AG04450 (cell line): Measurements from ENCODE around the gene NSL1. TPM values are rescaled to one million over a fixed set of nuclear protein-coding genes. Genes with fewer than 3 reads are reported as not detected.

Experiments used
- CTCF ChIA-PET: fragments of 300-600, 350-600 bp; formaldehyde crosslinking; extraction: SDS; loops from one replicate; lab custom pipeline; 2022; ENCODE audit warnings: antibody characterized with exemption, inconsistent platforms; lab: Charles Lee
- POLR2A ChIA-PET: fragments of 350-600 bp; formaldehyde crosslinking; extraction: SDS; loops from one replicate; lab custom pipeline; 2021; ENCODE audit warnings: antibody characterized with exemption, inconsistent platforms; lab: Yijun Ruan, JAX
- DNase-seq: peaks from one replicate; pipeline ENCODE4 v3.0.0-alpha.2; 2011; ENCODE audit warnings: low read depth, low spot score
- H3K27ac ChIP-seq: one replicate; pipeline ENCODE4 v1.5.1; 2012; ENCODE audit warnings: low read depth, low read length, control low read depth
- H3K27me3 ChIP-seq: one replicate; pipeline ENCODE4 v1.6.0; 2012; ENCODE audit warnings: low read length; ENCODE audit not compliant: control insufficient read depth, insufficient read depth
- H3K4me3 ChIP-seq: 2 replicates; pipeline ENCODE4 v1.5.1; 2011; ENCODE audit warnings: mild to moderate bottlenecking, low read depth, low read length, control low read depth
- H3K9me3 ChIP-seq: 2 replicates; pipeline ENCODE4 v1.5.1; 2012; ENCODE audit warnings: low read length; ENCODE audit not compliant: control insufficient read depth, insufficient read depth
- CTCF ChIP-seq: IDR thresholded peaks from 2 replicates; pipeline ENCODE4 v1.5.1; 2011; ENCODE audit warnings: low read depth, low read length, control low read depth, inconsistent platforms
- polyA plus RNA-seq: library from polyadenylated mRNA; depleted of rRNA; stranded (reverse); fragments of >200 nt; gene quantifications from 2 replicates; pipeline ENCODE4 v1.2.3, GENCODE V29; 2011

NSL1 gene
- polyA plus RNA-seq, 1 experiment, result 33.8 TPM

GRCh38 chr1:212699104-212699624 is 92.4 kb downstream of the NSL1 start:
- H3K27ac ChIP-seq, result no peak overlapping the region
- peaks cover 4% of the 10 kb centered on the region for H3K27me3 ChIP-seq
- H3K9me3 ChIP-seq, result no peaks in the 10 kb centered on the region; the same call in 1 of the 2 replicates
- H3K4me3 ChIP-seq, result peak overlapping the region; percentile 66
- CTCF ChIA-PET, result interaction anchor here (0.6 to 1.8 kb wide), 7 partner anchors 9 to 99 kb away, joined by 3 to 9 read pairs (median 5); no protein-coding TSS in a partner anchor
- no peak for DNase-seq
- peak; percentile 56 for TF ChIP-seq CTCF
- POLR2A ChIA-PET, result interaction anchor here (0.6 kb wide), 1 partner anchor 464 kb away, joined by 3 read pairs; no protein-coding TSS in a partner anchor

- H3K27ac ChIP-seq, result no peak overlapping the region
- CTCF ChIA-PET, result interaction anchor here (0.6 to 1.8 kb wide), 5 partner anchors 25 to 221 kb away, joined by 3 to 9 read pairs (median 4); no protein-coding TSS in a partner anchor
- no peaks in the 10 kb centered on the region; the same call in 1 of the 2 replicates for H3K9me3 ChIP-seq
- H3K4me3 ChIP-seq, result peak overlapping the region; percentile 66
- no peak for TF ChIP-seq CTCF
- no peak for DNase-seq
- H3K27me3 ChIP-seq, result peaks cover 4% of the 10 kb centered on the region
- POLR2A ChIA-PET, result interaction anchor here (0.6 kb wide), 1 partner anchor 464 kb away, joined by 3 read pairs; no protein-coding TSS in a partner anchor
These were observed 93.0 kb downstream of the NSL1 start for GRCh38 chr1:212698467-212699103.

- DNase-seq, result no peak
- Histone ChIP-seq H3K9me3 (no peaks in the 10 kb centered on the region; the same call in 1 of the 2 replicates), H3K4me3 (no peak overlapping the region), H3K27me3 (peaks cover 4% of the 10 kb centered on the region), H3K27ac (no peak overlapping the region)
- no peak for TF ChIP-seq CTCF
- CTCF ChIA-PET, result interaction anchor here (0.6 to 1.3 kb wide), 2 partner anchors 8 to 53 kb away, joined by 3 to 5 read pairs; no protein-coding TSS in a partner anchor
- POLR2A ChIA-PET, result no interaction called here
These were observed 94.8 kb downstream of the NSL1 start for GRCh38 chr1:212696721-212697331.

- DNase-seq, result no peak
- no peak overlapping the region for H3K27ac ChIP-seq
- H3K27me3 ChIP-seq, result no peaks in the 10 kb centered on the region
- ChIA-PET POLR2A (no interaction called here), CTCF (interaction anchor here (0.8 kb wide), 1 partner anchor 28 kb away, joined by 4 read pairs; no protein-coding TSS in a partner anchor)
- H3K9me3 ChIP-seq, result no peaks in the 10 kb centered on the region
- TF ChIP-seq CTCF, result no peak
- no peak overlapping the region for H3K4me3 ChIP-seq
These were observed 98.6 kb downstream of the NSL1 start for GRCh38 chr1:212692774-212693644.
